Measurements from ENCODE around the gene RNF44.

GRCh38 chr5:176499273-176499672 lies 37.9 kb downstream of the RNF44 start:
- no peak for TF ChIP-seq EZH2 (IDR thresholded peaks at IDR 0.05; ENCODE audit: insufficient read depth, poor library complexity, severe bottlenecking)
- no peak for TF ChIP-seq EZH2phosphoT487 (IDR thresholded peaks at IDR 0.05; ENCODE audit: insufficient read depth, low read depth)
